ENCODE measurements around the gene CARMIL1.

Gene CARMIL1

DNA sequence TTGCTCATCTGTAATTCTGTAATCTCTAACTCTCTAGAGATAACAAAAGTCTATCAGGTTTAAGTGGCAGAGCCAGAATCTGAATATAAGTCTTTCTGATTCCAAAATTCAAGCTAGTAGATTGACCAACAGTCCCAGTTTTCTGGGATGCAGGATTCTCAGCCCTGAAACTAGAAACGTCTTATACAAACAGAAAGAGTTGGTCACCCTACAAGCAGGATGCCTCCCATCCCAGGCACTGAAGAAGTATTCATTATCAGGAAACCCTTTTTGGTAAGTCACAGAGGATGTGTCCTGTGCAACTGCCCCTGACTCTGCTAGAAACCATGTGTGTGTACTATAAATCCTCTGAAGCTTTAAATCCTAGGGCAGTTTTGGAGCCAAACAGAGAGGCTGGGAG is 135.0 kb downstream of the CARMIL1 start:
- TF ChIP-seq, protein P1, sequence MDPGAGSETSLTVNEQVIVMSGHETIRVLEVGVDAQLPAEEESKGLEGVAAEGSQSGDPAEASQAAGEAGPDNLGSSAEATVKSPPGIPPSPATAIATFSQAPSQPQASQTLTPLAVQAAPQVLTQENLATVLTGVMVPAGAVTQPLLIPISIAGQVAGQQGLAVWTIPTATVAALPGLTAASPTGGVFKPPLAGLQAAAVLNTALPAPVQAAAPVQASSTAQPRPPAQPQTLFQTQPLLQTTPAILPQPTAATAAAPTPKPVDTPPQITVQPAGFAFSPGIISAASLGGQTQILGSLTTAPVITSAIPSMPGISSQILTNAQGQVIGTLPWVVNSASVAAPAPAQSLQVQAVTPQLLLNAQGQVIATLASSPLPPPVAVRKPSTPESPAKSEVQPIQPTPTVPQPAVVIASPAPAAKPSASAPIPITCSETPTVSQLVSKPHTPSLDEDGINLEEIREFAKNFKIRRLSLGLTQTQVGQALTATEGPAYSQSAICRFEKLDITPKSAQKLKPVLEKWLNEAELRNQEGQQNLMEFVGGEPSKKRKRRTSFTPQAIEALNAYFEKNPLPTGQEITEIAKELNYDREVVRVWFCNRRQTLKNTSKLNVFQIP (CRISPR knock-in tag; IDR thresholded peaks at IDR 0.05; ENCODE audit: borderline replicate concordance, low read depth), result no peak
- TF ChIP-seq, protein P2, sequence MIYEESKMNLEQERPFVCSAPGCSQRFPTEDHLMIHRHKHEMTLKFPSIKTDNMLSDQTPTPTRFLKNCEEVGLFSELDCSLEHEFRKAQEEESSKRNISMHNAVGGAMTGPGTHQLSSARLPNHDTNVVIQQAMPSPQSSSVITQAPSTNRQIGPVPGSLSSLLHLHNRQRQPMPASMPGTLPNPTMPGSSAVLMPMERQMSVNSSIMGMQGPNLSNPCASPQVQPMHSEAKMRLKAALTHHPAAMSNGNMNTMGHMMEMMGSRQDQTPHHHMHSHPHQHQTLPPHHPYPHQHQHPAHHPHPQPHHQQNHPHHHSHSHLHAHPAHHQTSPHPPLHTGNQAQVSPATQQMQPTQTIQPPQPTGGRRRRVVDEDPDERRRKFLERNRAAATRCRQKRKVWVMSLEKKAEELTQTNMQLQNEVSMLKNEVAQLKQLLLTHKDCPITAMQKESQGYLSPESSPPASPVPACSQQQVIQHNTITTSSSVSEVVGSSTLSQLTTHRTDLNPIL (CRISPR knock-in tag; IDR thresholded peaks at IDR 0.05; ENCODE audit: low read depth), result no peak
- no peak for TF ChIP-seq PPARA (CRISPR knock-in tag; IDR thresholded peaks at IDR 0.05; ENCODE audit: borderline replicate concordance)
- TF ChIP-seq, protein P3, sequence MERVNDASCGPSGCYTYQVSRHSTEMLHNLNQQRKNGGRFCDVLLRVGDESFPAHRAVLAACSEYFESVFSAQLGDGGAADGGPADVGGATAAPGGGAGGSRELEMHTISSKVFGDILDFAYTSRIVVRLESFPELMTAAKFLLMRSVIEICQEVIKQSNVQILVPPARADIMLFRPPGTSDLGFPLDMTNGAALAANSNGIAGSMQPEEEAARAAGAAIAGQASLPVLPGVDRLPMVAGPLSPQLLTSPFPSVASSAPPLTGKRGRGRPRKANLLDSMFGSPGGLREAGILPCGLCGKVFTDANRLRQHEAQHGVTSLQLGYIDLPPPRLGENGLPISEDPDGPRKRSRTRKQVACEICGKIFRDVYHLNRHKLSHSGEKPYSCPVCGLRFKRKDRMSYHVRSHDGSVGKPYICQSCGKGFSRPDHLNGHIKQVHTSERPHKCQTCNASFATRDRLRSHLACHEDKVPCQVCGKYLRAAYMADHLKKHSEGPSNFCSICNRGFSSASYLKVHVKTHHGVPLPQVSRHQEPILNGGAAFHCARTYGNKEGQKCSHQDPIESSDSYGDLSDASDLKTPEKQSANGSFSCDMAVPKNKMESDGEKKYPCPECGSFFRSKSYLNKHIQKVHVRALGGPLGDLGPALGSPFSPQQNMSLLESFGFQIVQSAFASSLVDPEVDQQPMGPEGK (CRISPR knock-in tag; IDR thresholded peaks at IDR 0.05; ENCODE audit: borderline replicate concordance), result no peak
- no peak for TF ChIP-seq ZFP30 (CRISPR knock-in tag; IDR thresholded peaks at IDR 0.05)
- TF ChIP-seq, protein P4, sequence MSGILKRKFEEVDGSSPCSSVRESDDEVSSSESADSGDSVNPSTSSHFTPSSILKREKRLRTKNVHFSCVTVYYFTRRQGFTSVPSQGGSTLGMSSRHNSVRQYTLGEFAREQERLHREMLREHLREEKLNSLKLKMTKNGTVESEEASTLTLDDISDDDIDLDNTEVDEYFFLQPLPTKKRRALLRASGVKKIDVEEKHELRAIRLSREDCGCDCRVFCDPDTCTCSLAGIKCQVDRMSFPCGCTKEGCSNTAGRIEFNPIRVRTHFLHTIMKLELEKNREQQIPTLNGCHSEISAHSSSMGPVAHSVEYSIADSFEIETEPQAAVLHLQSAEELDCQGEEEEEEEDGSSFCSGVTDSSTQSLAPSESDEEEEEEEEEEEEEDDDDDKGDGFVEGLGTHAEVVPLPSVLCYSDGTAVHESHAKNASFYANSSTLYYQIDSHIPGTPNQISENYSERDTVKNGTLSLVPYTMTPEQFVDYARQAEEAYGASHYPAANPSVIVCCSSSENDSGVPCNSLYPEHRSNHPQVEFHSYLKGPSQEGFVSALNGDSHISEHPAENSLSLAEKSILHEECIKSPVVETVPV (CRISPR knock-in tag; IDR thresholded peaks at IDR 0.05), result no peak
- no peak for TF ChIP-seq ESRRG (CRISPR knock-in tag; IDR thresholded peaks at IDR 0.05)
- no peak for TF ChIP-seq RARB (CRISPR knock-in tag; IDR thresholded peaks at IDR 0.05)
- TF ChIP-seq ISL1 (CRISPR knock-in tag; IDR thresholded peaks at IDR 0.05), result no peak
- no peak for TF ChIP-seq ZNF565 (CRISPR knock-in tag; conservative IDR thresholded peaks at IDR 0.05; ENCODE audit: low read depth)
- TF ChIP-seq ZC3H10 (CRISPR knock-in tag; IDR thresholded peaks at IDR 0.05), result no peak
- no peak for TF ChIP-seq OSR1 (CRISPR knock-in tag; IDR thresholded peaks at IDR 0.05)
- TF ChIP-seq ARNTL (CRISPR knock-in tag; IDR thresholded peaks at IDR 0.05; ENCODE audit: borderline replicate concordance, low read depth), result no peak
- no peak for TF ChIP-seq TOX (CRISPR knock-in tag; IDR thresholded peaks at IDR 0.05; ENCODE audit: borderline replicate concordance)
- TF ChIP-seq SNAI2 (CRISPR knock-in tag; IDR thresholded peaks at IDR 0.05), result no peak
- no peak for ATAC-seq

DNA sequence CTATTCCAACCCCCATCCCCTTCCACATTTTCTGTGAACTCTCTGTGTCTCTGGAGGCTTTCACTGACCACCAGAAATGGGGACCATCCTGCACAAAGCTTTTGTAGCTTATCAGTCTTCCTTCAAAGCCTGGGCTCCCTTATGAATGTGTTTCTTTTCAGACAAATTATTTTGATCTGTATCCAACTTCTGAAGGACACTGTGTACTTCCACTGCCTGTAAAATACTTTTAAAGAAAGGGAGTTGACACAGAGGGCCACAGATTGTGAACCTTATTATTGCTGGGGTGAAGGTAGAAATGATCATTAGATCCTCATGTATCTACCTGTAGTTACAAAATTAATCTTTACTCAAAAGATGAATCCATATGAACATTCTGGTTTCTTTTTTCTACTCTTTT is 135.6 kb downstream of the CARMIL1 start:
- ATAC-seq, result no peak
- TF ChIP-seq TOX (CRISPR knock-in tag; IDR thresholded peaks at IDR 0.05; ENCODE audit: borderline replicate concordance) (no peak), ARNTL (CRISPR knock-in tag; IDR thresholded peaks at IDR 0.05; ENCODE audit: borderline replicate concordance, low read depth) (no peak), ZFP3 (CRISPR knock-in tag; IDR thresholded peaks at IDR 0.05) (no peak), ISL1 (CRISPR knock-in tag; IDR thresholded peaks at IDR 0.05) (no peak), ZNF8 (CRISPR knock-in tag; IDR thresholded peaks at IDR 0.05) (no peak), RARB (CRISPR knock-in tag; IDR thresholded peaks at IDR 0.05) (no peak), GLIS3 (CRISPR knock-in tag; IDR thresholded peaks at IDR 0.05) (no peak)
- TF ChIP-seq, protein P3 (CRISPR knock-in tag; IDR thresholded peaks at IDR 0.05; ENCODE audit: borderline replicate concordance), result no peak

DNA sequence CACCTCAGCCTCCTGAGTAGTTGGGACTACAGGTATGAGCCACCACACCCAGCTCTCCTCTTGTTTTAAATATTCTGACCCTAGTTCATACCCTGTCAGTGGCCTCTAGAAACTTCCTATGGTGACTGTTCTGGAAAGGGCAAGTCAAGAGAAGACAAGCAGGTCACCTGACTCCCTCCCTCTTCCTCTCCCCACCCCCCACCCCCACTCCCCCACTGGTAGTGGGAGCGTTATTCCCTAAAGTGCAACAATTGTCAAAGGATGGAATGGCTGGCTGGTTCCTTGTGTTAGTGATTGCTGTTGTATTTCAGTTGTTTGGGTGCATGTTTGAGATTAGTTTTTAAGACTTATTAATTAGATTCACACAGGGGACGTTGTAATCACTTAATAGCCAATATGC is 136.1 kb downstream of the CARMIL1 start:
- TF ChIP-seq, protein P5, sequence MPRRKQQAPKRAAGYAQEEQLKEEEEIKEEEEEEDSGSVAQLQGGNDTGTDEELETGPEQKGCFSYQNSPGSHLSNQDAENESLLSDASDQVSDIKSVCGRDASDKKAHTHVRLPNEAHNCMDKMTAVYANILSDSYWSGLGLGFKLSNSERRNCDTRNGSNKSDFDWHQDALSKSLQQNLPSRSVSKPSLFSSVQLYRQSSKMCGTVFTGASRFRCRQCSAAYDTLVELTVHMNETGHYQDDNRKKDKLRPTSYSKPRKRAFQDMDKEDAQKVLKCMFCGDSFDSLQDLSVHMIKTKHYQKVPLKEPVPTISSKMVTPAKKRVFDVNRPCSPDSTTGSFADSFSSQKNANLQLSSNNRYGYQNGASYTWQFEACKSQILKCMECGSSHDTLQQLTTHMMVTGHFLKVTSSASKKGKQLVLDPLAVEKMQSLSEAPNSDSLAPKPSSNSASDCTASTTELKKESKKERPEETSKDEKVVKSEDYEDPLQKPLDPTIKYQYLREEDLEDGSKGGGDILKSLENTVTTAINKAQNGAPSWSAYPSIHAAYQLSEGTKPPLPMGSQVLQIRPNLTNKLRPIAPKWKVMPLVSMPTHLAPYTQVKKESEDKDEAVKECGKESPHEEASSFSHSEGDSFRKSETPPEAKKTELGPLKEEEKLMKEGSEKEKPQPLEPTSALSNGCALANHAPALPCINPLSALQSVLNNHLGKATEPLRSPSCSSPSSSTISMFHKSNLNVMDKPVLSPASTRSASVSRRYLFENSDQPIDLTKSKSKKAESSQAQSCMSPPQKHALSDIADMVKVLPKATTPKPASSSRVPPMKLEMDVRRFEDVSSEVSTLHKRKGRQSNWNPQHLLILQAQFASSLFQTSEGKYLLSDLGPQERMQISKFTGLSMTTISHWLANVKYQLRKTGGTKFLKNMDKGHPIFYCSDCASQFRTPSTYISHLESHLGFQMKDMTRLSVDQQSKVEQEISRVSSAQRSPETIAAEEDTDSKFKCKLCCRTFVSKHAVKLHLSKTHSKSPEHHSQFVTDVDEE (CRISPR knock-in tag; IDR thresholded peaks at IDR 0.05), result no peak
- TF ChIP-seq RARB (CRISPR knock-in tag; IDR thresholded peaks at IDR 0.05) (no peak), ZC3H10 (CRISPR knock-in tag; IDR thresholded peaks at IDR 0.05) (no peak), CSDC2 (CRISPR knock-in tag; IDR thresholded peaks at IDR 0.05) (no peak), GLIS3 (CRISPR knock-in tag; IDR thresholded peaks at IDR 0.05) (no peak), PPARA (CRISPR knock-in tag; IDR thresholded peaks at IDR 0.05; ENCODE audit: borderline replicate concordance) (no peak)
- TF ChIP-seq, protein P1 (CRISPR knock-in tag; IDR thresholded peaks at IDR 0.05; ENCODE audit: borderline replicate concordance, low read depth), result no peak
- no peak for ATAC-seq
